HepG2 (cell line): ENCODE data around the gene SYCP2L. TPM values are rescaled to one million over a fixed set of nuclear protein-coding genes. Genes with fewer than 3 reads are reported as not detected.

Experiments used
- SP5 ChIP-seq: IDR thresholded peaks from 2 replicates; pipeline ENCODE4 v1.6.1; 2016; ENCODE audit warnings: low read depth, borderline replicate concordance
- TOE1 ChIP-seq: sonication (generic); formaldehyde crosslinking; IDR thresholded peaks from 2 replicates; pipeline ENCODE4 v1.4.0; 2020; ENCODE audit warnings: mild to moderate bottlenecking, missing genetic modification reagents
- WIZ ChIP-seq: sonication (generic); formaldehyde crosslinking; IDR thresholded peaks from 2 replicates; pipeline ENCODE4 v1.5.1; 2020; ENCODE audit warnings: mild to moderate bottlenecking, missing genetic modification reagents
- ZFP90 ChIP-seq: sonication (generic); formaldehyde crosslinking; IDR thresholded peaks from 2 replicates; pipeline ENCODE4 v1.8.0; 2022; ENCODE audit warnings: missing genetic modification reagents, mild to moderate bottlenecking, inconsistent platforms, borderline replicate concordance
- ZNF274 ChIP-seq: sonication (generic); formaldehyde crosslinking; IDR thresholded peaks from 2 replicates; pipeline ENCODE4 v1.5.1; 2020; ENCODE audit warnings: mild to moderate bottlenecking, missing genetic modification reagents
- ZSCAN29 ChIP-seq: sonication (generic); formaldehyde crosslinking; conservative IDR thresholded peaks from 2 replicates; pipeline ENCODE4 v1.4.0; 2020; ENCODE audit warnings: mild to moderate bottlenecking, missing genetic modification reagents
- polyA plus RNA-seq, 8 experiments: library from polyadenylated mRNA; depleted of rRNA in 3 of 8; stranded (reverse) in 7 of 8; unstranded in 1 of 8; fragments of >200 nt; fragmentation: Illumina TruSeq in 4 of 8; extraction: Trizol in 4 of 8; gene quantifications; 2 replicates each; pipeline versions ENCODE4 v1.2.1 to v1.2.3, GENCODE V29; 2011 to 2016; ENCODE audit warnings: low read depth in 4 of 8, missing spikeins in 1 of 8, mixed read lengths in 1 of 8; ENCODE audit not compliant: insufficient read depth in 1 of 8
- total RNA-seq, 5 experiments: library from RNA; depleted of rRNA; stranded (reverse); fragments of >200 nt; fragmentation: Illumina TruSeq; extraction: Trizol; gene quantifications; 2 replicates each; pipeline ENCODE4 v1.2.3, GENCODE V29; 2016; ENCODE audit warnings: low read depth in 1 of 5
- TF ChIP-seq, protein P1 (sequence below): sonication (generic); formaldehyde crosslinking; IDR thresholded peaks from 2 replicates; pipeline ENCODE4 v1.4.0; 2020; ENCODE audit warnings: mild to moderate bottlenecking, low read depth, missing genetic modification reagents
- TF ChIP-seq, protein P2 (sequence below): IDR thresholded peaks from 2 replicates; pipeline ENCODE4 v1.6.1; 2016
- TF ChIP-seq, protein P3 (sequence below), 2 experiments: IDR thresholded peaks; 2 replicates each; pipeline ENCODE4 v1.6.1; 2011 to 2012; ENCODE audit warnings: low read length in 2 of 2, borderline replicate concordance in 1 of 2, low read depth in 1 of 2, mild to moderate bottlenecking in 1 of 2, moderate library complexity in 1 of 2
- TF ChIP-seq, protein P4 (sequence below): sonication (generic); formaldehyde crosslinking; IDR thresholded peaks from 2 replicates; pipeline ENCODE4 v1.4.0; 2020; ENCODE audit warnings: mild to moderate bottlenecking, missing genetic modification reagents, borderline replicate concordance
- TF ChIP-seq, protein P5 (sequence below): sonication (generic); formaldehyde crosslinking; IDR thresholded peaks from 2 replicates; pipeline ENCODE4 v1.4.0; 2020; ENCODE audit warnings: missing genetic modification reagents, borderline replicate concordance

SYCP2L gene
- total and polyA plus RNA-seq, 2 of the 13 experiments (the other 11 are each of a cell fraction or from before 2014, with no cell fraction given) = 0.22 to 0.54 TPM

DNA sequence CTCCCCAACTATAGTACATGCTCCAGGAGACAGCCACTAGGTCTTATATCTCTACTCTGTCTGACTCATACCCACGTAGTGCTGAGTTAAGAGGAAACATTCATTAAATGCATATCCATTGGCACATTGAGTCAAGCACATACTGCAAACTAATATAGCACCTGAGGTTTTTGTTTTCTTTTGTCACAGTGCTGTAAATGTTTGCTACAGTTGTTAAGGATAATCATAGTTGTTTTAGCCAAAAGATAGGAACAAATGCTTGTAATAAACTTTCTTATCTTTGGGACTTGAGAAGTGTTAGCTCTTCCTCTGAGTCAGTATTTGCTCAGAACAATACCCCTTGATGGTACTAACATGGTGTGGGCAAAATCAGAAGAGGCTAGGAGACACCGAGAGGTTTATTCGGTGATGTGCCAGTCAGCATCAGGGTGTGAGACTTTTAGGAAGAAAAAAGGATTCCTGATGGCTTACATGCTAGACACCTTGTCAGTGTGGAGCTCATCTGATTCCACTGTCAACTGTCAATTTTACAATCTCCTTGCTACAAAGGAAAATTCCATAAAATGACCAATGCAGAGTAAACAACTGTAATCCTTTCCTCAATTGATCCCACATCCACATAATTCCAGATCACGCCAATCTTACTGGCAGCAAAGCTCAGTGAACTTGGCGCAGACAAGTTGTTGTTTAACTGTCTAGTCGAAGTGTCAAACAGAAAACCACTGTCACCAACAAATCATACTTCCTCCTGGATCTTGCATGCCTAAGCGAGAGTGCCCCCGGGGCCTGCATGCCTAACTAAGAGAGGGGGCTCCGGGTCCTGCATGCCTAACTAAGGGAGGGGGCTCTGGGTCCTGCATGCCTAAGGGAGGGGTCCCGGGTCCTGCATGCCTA lies 121.1 kb downstream of the SYCP2L start (continued):
- no peak for TF ChIP-seq TOE1 (CRISPR knock-in tag)
- no peak for TF ChIP-seq ZSCAN29
- peak; percentile 45; the same call in 1 of the 2 replicates for TF ChIP-seq ZFP90 (CRISPR knock-in tag)
- TF ChIP-seq, protein P1, sequence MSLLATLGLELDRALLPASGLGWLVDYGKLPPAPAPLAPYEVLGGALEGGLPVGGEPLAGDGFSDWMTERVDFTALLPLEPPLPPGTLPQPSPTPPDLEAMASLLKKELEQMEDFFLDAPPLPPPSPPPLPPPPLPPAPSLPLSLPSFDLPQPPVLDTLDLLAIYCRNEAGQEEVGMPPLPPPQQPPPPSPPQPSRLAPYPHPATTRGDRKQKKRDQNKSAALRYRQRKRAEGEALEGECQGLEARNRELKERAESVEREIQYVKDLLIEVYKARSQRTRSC (CRISPR knock-in tag) = no peak
- TF ChIP-seq SP5 (CRISPR knock-in tag) = 0 out of 2 replicates have a peak, but pooled peaks have one; percentile 3
- TF ChIP-seq, protein P2, sequence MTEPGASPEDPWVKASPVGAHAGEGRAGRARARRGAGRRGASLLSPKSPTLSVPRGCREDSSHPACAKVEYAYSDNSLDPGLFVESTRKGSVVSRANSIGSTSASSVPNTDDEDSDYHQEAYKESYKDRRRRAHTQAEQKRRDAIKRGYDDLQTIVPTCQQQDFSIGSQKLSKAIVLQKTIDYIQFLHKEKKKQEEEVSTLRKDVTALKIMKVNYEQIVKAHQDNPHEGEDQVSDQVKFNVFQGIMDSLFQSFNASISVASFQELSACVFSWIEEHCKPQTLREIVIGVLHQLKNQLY (CRISPR knock-in tag) = 0 out of 2 replicates have a peak, but pooled peaks have one; percentile 21
- TF ChIP-seq WIZ (CRISPR knock-in tag) = no peak
- TF ChIP-seq, protein P3, sequence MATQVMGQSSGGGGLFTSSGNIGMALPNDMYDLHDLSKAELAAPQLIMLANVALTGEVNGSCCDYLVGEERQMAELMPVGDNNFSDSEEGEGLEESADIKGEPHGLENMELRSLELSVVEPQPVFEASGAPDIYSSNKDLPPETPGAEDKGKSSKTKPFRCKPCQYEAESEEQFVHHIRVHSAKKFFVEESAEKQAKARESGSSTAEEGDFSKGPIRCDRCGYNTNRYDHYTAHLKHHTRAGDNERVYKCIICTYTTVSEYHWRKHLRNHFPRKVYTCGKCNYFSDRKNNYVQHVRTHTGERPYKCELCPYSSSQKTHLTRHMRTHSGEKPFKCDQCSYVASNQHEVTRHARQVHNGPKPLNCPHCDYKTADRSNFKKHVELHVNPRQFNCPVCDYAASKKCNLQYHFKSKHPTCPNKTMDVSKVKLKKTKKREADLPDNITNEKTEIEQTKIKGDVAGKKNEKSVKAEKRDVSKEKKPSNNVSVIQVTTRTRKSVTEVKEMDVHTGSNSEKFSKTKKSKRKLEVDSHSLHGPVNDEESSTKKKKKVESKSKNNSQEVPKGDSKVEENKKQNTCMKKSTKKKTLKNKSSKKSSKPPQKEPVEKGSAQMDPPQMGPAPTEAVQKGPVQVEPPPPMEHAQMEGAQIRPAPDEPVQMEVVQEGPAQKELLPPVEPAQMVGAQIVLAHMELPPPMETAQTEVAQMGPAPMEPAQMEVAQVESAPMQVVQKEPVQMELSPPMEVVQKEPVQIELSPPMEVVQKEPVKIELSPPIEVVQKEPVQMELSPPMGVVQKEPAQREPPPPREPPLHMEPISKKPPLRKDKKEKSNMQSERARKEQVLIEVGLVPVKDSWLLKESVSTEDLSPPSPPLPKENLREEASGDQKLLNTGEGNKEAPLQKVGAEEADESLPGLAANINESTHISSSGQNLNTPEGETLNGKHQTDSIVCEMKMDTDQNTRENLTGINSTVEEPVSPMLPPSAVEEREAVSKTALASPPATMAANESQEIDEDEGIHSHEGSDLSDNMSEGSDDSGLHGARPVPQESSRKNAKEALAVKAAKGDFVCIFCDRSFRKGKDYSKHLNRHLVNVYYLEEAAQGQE (IDR thresholded peaks at IDR 0.05; ENCODE audit: borderline replicate concordance in 1 of 2, low read depth in 1 of 2, low read length in 2 of 2) = no peak
- TF ChIP-seq, protein P4, sequence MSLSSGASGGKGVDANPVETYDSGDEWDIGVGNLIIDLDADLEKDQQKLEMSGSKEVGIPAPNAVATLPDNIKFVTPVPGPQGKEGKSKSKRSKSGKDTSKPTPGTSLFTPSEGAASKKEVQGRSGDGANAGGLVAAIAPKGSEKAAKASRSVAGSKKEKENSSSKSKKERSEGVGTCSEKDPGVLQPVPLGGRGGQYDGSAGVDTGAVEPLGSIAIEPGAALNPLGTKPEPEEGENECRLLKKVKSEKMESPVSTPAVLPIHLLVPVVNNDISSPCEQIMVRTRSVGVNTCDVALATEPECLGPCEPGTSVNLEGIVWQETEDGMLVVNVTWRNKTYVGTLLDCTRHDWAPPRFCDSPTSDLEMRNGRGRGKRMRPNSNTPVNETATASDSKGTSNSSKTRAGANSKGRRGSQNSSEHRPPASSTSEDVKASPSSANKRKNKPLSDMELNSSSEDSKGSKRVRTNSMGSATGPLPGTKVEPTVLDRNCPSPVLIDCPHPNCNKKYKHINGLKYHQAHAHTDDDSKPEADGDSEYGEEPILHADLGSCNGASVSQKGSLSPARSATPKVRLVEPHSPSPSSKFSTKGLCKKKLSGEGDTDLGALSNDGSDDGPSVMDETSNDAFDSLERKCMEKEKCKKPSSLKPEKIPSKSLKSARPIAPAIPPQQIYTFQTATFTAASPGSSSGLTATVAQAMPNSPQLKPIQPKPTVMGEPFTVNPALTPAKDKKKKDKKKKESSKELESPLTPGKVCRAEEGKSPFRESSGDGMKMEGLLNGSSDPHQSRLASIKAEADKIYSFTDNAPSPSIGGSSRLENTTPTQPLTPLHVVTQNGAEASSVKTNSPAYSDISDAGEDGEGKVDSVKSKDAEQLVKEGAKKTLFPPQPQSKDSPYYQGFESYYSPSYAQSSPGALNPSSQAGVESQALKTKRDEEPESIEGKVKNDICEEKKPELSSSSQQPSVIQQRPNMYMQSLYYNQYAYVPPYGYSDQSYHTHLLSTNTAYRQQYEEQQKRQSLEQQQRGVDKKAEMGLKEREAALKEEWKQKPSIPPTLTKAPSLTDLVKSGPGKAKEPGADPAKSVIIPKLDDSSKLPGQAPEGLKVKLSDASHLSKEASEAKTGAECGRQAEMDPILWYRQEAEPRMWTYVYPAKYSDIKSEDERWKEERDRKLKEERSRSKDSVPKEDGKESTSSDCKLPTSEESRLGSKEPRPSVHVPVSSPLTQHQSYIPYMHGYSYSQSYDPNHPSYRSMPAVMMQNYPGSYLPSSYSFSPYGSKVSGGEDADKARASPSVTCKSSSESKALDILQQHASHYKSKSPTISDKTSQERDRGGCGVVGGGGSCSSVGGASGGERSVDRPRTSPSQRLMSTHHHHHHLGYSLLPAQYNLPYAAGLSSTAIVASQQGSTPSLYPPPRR = 0 out of 2 replicates have a peak, but pooled peaks have one; percentile 39
- TF ChIP-seq ZNF274 (CRISPR knock-in tag) = peak; percentile 74; the same call in 1 of the 2 replicates
- TF ChIP-seq, protein P5, sequence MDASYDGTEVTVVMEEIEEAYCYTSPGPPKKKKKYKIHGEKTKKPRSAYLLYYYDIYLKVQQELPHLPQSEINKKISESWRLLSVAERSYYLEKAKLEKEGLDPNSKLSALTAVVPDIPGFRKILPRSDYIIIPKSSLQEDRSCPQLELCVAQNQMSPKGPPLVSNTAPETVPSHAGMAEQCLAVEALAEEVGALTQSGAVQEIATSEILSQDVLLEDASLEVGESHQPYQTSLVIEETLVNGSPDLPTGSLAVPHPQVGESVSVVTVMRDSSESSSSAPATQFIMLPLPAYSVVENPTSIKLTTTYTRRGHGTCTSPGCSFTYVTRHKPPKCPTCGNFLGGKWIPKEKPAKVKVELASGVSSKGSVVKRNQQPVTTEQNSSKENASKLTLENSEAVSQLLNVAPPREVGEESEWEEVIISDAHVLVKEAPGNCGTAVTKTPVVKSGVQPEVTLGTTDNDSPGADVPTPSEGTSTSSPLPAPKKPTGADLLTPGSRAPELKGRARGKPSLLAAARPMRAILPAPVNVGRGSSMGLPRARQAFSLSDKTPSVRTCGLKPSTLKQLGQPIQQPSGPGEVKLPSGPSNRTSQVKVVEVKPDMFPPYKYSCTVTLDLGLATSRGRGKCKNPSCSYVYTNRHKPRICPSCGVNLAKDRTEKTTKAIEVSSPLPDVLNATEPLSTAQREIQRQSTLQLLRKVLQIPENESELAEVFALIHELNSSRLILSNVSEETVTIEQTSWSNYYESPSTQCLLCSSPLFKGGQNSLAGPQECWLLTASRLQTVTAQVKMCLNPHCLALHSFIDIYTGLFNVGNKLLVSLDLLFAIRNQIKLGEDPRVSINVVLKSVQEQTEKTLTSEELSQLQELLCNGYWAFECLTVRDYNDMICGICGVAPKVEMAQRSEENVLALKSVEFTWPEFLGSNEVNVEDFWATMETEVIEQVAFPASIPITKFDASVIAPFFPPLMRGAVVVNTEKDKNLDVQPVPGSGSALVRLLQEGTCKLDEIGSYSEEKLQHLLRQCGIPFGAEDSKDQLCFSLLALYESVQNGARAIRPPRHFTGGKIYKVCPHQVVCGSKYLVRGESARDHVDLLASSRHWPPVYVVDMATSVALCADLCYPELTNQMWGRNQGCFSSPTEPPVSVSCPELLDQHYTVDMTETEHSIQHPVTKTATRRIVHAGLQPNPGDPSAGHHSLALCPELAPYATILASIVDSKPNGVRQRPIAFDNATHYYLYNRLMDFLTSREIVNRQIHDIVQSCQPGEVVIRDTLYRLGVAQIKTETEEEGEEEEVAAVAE (CRISPR knock-in tag) = no peak
